Uterus (tissue), 2 donors: ENCODE data around the gene UBE2U.

Experiments used
- CTCF ChIP-seq, 4 experiments: fragments of 200-600 bp in 2 of 4; fragments of 450-650 bp in 2 of 4; sonication (generic) in 2 of 4; IDR thresholded peaks; one replicate each; pipeline ENCODE4 v1.5.1; 2016 to 2019; ENCODE audit warnings: antibody characterized with exemption in 4 of 4, mild to moderate bottlenecking in 2 of 4, moderate library complexity in 1 of 4
- POLR2A ChIP-seq, 2 donors: fragments of 450-650 bp; IDR thresholded peaks; one replicate each; pipeline ENCODE4 v1.6.1; 2016; ENCODE audit warnings: antibody characterized with exemption in 2 of 2, mild to moderate bottlenecking in 1 of 2, moderate library complexity in 1 of 2

DNA sequence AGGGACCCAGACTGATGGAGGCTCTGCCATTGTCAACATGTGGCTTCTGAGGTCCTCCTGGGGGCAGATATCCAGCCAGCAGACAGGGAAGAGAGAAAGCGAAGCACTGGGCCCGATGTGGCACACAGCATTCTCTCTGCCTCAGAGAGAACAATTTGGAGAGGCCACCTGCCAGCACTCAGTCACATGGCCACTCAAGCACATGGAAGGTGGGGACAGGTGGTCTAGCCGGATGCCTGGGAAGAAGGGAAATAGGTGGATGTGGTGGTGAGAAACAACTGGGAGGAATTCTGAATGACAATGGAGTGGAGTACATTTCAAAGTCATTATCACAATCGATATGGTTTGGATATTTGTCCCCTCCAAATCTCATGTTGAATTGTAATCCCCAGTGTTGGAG is 109.0 kb downstream of the UBE2U start:
- TF ChIP-seq CTCF (IDR thresholded peaks at IDR 0.05) (no peak), POLR2A (IDR thresholded peaks at IDR 0.05) (no peak)
